ENCODE results near the gene GRAMD4.

GRCh38 chr22:46663001-46663400 lies 42.8 kb downstream of the GRAMD4 start:
- no peak for TF ChIP-seq GATA2 (IDR thresholded peaks at IDR 0.05; ENCODE audit: low read depth, low read length)
- no peak for TF ChIP-seq GATA3 (IDR thresholded peaks at IDR 0.05; ENCODE audit: low read depth, low read length)

Measured in SH-SY5Y (cell line).